Raji (cell line): Measurements from ENCODE around the gene ATP2A3.
A peak's percentile ranks its signal among the peaks of the same experiment; 100 is the strongest.

ENCODE experiments used
- POLR2A ChIP-seq: IDR thresholded peaks from 2 replicates; pipeline ENCODE4 v1.6.1; 2011; ENCODE audit warnings: low read depth, low read length, control low read depth; ENCODE audit not compliant: insufficient read depth

ATP2A3 gene

DNA sequence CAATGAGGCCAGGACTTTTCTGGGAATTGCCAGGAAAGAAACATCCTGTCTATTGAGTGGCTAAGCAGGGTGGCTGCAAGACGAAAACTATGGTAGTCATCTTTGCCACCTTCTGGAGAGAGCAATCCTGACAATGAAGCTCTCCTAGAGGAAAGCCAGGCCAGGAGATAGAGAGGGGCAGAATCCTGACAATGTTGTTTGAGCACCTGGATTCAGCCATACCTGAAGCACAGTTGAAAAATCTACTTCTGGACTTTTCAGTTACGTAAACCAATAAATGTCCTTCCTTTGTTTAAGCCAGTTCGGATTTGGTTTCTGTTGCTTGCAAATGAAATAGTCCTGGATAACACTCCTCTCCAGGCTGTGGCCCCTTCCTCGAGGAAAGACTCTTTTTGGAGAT lies 57.4 kb downstream of the ATP2A3 start:
- TF ChIP-seq POLR2A = no peak

DNA sequence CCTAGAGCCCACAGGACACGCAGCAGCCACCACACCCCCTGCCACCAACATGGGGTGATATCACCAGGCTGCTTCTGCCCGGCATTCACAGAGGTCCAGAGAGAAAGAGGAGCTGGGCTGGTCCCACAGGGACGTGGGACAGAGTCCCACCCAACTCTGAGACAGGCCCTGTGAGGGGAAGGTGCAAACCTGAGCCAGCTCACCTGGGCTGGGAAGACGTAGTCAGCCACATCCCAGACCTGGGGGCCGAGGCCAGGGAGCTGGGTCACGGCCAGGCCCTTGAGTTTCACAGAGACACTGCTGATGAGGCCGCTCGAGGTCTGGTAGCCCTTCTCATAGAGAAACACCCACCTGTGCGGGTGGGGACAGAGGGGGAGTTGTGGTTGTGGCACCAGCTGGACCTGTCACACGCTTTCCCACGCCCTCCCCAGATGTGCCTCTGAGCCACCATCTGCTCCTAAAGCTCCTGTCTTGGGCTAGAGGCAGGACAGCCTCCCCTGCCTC lies 59.2 kb downstream of the ATP2A3 start:
- no peak for TF ChIP-seq POLR2A

DNA sequence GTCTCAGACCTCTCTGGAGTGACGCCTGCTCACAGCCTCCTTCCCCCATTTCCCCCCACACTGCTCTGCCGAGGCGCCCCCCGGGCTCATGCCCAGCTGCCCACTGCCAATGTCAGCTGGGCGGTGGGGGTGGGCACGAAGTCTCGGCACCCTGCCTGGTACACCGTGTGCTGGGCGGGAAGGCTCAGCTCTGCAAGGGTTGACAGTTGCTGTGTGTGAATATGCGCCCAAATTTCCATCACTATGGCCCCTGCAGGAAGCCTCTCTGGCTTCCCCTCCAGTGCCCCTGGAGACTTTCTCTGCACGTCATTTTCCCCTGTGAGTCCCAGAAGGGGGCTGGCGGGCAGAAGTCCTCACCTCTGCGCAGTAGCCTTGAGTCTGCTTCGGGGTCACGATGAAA lies 59.7 kb downstream of the ATP2A3 start:
- TF ChIP-seq POLR2A = no peak

DNA sequence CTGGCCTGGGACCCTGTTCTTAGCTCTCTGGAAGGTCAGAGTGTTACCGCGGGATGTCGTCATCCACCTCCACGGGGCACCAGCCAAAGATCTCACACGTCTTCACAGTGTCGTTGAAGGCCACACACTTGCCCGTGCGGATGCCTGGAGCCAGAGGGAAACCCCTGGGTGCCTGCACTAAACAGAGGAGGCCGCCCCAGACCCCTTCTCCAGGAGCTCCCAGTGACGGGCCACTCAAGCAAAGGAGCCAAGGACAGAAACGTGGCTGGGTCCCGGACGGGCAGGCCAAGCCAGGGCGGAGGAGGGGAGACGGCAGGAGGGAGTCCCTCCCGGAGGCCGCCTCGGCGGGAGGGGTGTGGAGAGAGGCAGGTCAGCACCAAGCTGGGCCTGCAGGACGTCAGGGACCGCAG lies 60.4 kb downstream of the ATP2A3 start:
- no peak for TF ChIP-seq POLR2A

DNA sequence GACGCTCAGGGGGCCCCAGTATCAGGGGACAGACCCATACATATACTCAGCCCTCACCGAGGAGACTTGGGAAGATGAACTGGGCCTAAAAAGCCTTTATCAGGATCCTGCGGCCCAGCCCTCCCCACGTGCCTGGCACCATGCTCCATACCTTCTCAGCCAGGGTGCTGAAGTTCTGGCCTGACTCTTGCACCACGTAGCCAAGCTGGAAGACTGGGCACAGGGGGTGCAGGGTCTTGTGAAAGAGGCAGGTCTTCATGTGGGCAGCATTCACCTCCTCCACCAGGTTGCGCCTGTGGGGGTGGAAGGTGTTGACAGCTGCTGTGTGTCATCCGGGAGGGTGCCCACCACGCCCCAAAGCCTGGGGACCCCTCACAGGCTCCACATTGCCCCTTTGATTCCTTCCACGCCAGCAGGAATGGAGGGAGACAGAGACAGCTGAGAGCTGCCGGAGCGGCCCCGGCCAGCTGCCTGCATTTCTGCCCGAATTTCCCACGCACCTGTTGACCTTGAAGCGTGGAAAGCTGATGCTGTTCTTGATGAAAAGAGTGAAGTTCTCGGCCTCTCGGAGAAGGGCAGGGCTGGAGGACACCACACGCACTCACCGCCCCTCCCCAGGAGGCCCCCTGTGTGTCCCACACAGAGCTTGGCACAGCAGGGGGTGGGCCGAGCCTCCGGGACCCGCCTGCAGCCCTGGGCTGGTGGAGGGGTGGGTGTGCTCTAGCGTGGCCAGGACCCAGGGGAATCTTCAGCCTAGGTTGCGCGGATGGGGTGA lies 61.0 kb downstream of the ATP2A3 start:
- no peak for TF ChIP-seq POLR2A

DNA sequence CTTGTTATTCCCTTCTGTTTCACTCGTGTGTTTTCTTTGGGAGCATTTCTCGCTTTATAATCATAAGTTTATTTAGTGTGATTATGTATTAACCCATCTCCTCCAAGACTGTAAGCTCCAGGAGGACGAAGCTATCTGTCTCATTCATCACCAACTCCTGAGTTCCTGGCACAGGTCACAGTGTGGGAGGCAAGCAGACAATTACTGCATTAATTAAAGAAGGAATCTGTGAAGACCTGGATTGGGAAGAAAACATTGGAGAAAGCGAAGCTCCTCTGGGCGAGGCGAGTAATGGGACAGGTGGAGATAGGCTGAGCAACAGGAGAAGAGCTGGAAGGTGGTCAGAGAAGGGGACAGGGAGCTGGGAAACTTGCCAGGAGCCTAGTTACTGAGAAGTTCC lies 63.6 kb downstream of the ATP2A3 start:
- TF ChIP-seq POLR2A = no peak

DNA sequence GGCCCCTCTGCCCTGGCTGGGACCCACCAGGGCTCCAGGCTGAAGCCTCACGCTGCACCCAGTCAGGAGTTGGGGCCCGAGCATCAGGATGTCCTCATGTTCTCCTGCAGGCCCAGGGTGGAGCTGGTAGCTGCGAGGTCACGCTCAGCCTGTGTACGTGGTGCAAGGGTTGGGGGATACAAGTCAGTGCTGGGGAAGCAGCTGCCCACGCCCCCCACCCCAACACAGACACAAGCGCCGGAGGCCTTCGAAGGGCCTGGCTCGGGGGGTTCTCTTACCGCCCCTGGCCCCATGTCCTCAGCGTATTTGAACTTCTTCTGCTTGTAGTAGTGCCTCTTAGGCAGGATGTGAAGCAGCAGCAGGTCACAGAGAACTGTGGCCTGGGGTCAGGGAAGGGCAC lies 66.5 kb downstream of the ATP2A3 start:
- no peak for TF ChIP-seq POLR2A

DNA sequence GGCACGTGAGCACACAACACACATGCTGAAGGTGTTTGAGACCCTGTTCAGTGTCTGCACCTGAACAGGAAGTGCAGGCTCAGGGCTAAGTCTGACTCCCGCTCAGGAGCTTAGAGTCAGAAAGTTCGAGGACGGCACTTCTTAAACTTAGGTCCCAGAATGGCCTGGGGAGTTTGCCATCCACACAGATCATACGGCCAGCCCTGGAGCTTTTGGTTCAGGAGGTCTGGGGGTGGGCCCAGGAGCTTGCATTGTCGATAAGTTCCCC lies 67.3 kb downstream of the ATP2A3 start:
- no peak for TF ChIP-seq POLR2A

DNA sequence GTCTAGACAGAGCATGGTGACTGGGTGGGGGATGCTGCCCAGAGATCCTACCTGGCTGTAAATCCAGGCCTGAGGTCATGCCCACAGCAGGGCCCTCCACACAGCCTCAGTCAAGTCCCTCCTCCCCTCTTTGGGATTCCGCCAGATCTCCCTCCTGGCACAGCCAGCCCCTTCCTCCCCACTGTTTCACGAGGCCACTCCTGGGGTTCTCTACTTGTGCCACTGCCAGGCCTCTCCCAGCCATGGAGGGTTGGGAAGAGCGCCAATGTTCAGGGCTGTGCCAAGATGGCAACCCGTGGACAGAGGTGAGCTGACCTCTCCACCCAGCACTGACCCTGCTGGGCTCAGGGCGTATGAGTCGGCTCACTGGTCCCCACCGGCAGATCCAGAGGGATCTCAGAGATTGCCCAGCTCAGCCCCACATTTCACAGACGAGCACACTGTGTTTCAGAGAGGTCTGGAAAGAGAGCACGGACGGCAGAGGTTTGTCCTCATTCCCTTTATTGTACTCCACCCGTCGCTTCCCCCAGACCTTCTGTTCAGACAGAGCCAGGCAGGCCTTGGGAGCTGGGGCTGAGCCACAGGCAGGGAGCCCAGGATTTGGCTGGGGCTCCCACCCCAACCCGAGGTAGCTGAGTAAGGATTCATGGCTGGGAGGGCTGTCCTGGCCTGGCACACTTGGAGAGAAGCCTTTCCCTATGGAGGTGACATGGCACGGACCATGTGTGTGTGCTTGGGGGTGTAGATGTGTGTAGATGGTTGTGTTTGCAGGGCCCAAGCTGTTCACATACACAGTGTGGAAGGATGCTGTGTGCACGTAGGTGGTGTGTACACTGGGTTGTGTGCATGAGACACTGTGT lies 67.9 kb downstream of the ATP2A3 start:
- TF ChIP-seq POLR2A = no peak

DNA sequence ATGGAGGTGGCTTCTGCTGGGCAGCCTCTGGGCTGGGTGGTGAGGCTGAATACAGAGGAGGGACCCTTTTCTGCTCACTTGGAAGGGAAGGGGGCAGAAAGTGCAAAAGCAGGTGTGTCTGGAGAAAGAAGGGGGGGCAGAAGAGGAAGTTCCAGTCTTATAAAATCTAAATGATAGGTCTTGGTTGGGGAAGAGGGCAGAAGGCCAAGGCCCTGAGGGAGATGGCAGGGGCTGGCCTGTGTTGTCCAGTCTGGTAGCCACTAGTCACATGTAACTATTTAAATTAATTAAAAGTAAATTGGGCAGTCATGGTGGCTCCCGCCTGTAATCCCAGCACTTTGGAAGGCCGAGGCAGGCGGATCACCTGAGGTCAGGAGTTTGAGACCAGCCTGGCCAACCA lies 68.9 kb downstream of the ATP2A3 start:
- no peak for TF ChIP-seq POLR2A

DNA sequence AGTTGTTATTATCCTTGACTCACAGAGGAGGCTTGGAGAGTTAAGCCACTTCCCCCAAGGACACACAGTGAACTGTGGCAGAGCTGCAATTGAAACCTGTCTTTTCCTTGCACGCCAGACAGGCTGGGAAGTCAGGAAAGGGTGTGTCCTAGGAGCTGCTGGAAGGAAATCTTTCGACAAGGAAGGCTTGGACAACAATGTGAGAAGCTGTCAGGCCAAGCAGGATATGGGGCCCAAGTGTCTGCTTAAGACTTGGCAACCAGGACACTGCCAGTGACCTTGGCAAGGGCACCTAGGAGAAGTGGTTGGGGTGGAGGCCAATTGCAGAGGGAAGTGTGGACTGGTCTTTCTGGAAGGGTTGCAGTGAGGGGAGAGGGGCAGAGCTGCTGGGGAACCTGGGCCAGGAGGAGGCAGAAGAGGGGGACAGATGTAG lies 69.3 kb downstream of the ATP2A3 start:
- no peak for TF ChIP-seq POLR2A

DNA sequence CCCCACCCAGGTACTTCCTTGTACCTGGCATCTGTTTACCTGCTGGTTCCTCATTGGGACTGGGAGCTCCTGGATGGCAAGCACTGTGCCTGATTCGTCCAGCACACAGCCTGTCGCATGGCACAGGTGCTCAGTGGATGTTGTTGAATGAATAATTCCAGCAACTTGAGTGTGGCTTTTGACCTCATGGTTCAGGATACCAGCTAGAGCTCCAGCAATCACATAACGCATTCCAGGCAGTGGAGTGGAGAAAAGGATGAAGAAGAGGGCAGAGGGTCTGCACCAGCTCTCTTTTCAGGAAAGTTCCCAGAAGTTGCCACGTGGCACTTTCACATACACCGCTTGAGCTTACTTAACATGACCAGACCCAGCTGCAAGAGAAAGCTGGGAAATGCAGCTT lies 70.0 kb downstream of the ATP2A3 start:
- no peak for TF ChIP-seq POLR2A

DNA sequence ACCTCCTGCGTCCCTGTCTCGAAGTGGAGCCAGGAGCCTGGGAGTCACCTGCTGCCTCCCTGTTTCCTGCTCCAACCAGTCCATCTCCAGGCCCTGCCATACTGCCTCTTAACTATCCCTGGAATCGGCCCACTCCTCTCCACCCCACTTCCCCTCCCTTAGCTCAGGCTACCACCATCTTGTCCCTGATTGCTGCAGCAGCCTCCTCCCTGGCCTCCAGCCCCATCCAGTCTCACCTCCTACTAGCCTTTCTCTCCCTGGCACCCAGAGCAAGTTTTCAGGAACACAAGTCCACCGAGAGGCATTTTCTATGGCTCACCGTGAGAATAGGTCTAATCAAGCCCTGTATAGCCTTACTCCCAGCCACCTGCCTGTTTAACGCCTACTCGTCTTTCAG lies 70.5 kb downstream of the ATP2A3 start:
- no peak for TF ChIP-seq POLR2A

DNA sequence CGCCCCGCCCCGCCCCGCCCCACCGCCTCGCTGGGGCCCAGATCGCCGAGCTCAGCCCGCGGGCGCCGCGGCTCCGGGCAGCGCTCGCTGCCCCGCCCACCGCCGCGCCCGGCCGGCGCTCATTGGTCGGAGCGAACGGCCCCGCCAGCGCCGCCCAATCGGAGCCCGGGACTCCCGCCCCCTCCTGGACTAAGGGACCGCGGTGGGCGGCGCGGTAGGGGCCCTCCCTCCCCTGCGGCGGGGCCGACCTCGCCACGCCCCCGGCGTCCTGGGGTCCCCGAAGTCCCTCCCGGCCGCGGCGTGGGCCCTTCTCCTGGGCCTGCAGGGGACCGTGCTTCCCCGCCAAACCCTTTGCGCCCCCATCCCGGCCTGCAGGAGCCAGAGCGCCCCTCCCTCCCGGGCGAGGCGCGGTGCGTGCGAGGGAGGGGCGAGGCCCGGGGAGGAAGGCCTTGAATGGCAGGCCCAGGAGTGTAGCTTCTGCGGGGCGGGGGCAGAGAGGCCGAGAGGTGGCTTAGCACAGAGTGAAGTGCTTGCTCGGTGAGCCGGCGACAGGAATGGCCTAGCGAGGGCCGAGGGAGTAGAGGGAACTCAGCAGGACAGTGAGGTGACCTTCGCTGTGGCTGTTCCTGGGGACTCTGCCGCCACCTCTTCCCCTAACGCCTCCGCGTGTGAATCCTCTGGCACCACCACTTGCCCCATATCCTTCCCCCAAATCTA lies 71.1 kb downstream of the ATP2A3 start, which contains the start of gene CAMKK1:
CAMKK1 (minus strand) TSS at position 51 of the 717 bp plus-strand sequence. CDS start 7,366 bp downstream, outside the sequence.
- TF ChIP-seq POLR2A = peak; percentile 50

DNA sequence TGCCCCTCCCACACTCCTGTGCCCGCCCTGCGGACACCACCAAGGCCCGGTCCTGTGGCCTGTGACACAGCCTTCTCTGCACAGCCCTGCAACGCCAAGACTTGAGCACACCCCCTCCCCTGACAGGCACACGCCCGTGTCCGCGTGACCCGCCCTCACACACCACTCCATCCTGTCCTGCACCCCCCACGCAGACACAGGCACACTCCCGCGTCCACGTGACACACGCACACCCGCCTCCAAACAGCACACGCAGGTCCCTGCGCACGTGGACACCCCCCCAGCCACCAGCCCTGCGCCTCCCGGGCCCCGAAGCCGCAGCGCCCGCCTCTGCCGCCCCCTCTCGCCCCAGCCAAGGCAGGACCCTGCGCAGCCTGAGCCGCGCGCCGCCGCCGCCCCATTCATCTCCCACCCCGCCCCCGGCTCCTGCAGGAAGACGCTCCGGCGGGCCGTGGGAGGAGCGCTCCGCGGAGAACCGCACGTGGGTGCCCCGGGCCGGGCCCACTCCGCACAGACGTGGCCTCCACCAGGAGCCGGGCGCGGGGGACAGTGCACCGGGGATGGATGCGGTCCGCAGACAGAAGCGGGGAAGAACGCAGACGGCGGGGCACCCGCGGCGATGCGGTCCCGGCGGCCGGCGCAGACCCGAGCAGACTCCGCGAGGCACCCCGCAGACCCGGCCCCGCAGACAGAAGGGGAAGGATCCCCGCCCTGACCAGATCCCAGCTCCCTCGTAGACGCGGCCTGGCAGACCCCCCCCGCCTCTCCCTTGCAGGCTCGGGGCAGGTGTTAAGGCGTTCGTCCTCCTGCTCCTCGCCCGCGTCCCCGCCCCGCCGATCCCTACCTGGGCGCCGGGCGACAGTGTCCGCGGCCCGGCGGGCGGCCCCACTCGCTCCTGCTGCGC lies 71.9 kb downstream of the ATP2A3 start:
- no peak; the same call in 1 of the 2 replicates for TF ChIP-seq POLR2A

DNA sequence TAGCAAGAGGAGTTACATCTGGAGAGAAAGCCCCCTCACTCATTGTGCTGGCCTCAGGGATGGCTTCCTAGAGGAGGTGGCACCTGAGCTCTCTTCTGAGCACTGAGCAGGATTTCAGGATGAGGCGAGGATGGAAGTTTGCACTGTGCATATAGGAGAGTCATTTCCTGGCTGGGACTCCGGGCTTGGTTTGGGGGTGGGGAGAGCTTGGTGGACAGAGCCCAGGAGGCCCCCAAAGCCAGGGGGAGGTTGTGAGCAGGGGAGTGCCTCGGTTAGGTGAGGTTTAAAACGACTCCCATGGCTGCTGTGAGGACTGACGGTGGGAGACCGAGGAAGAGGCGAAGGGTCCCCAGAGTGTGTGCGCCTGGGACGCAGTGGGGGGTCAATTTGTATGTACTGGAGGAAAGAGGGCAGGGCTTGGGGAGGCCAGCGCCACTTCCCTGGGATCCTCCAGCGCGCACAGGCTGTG lies 72.6 kb downstream of the ATP2A3 start:
- TF ChIP-seq POLR2A = no peak
